ENCODE data around the gene ZBTB20. TPM values are rescaled to one million over a fixed set of nuclear protein-coding genes. Genes with fewer than 3 reads are reported as not detected.

The ZBTB20 gene
- total and polyA plus RNA-seq, 10 of the 15 experiments (the other 5 are each of a cell fraction or from before 2014, with no cell fraction given): 0.20 to 5.5 (median 2.2) TPM

DNA sequence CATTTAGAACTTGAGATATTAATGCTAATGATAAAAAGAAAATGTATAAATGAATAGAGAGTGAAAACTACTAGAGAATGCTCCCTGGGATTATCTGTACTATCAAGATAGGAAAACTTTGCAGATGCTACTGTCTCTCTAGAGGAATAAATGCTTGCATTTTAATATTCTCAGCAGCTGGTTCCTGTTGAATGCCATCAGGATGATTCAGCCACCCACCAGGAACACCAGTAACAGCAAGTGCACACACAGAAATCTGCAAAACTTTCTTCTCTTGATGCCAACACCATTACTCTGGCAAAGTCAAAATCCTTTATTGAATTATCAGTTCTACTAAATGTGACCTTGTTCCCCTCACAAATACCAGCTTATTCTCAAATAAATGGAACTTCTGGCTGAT is 704.8 kb downstream of the ZBTB20 start (continued):
- no peak for TF ChIP-seq RAD51 (IDR thresholded peaks at IDR 0.05)
- no peak for TF ChIP-seq BMI1 (IDR thresholded peaks at IDR 0.05; ENCODE audit: borderline replicate concordance)
- TF ChIP-seq CBFB (IDR thresholded peaks at IDR 0.05; ENCODE audit: low read depth): no peak
- no peak for TF ChIP-seq KDM1A (IDR thresholded peaks at IDR 0.05; ENCODE audit: borderline replicate concordance)
- TF ChIP-seq, protein P1, sequence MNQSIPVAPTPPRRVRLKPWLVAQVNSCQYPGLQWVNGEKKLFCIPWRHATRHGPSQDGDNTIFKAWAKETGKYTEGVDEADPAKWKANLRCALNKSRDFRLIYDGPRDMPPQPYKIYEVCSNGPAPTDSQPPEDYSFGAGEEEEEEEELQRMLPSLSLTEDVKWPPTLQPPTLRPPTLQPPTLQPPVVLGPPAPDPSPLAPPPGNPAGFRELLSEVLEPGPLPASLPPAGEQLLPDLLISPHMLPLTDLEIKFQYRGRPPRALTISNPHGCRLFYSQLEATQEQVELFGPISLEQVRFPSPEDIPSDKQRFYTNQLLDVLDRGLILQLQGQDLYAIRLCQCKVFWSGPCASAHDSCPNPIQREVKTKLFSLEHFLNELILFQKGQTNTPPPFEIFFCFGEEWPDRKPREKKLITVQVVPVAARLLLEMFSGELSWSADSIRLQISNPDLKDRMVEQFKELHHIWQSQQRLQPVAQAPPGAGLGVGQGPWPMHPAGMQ (IDR thresholded peaks at IDR 0.05; ENCODE audit: borderline replicate concordance): no peak
- no peak for TF ChIP-seq SUPT20H (IDR thresholded peaks at IDR 0.05; ENCODE audit: borderline replicate concordance, control insufficient read depth, low read depth, low read length)

DNA sequence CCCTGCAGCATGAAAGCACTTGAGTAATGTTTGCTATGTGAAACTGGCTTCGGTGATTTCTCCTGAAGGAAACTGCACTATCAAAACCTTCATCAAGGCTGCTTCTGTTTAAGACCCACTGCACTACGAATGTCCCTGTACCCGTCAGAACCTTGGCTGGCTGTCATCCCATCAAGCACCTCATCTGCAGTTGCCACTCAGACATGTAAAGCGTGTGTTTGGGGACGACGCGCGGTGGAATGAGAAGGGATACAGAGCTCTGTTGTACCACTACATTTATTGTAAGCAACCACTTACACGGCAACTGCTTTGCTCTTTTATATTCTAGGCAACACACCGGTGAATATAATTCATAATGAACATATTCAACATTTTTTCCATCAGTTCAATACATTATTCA is 705.7 kb downstream of the ZBTB20 start:
- ChIA-PET POLR2A (no interaction called here), CTCF (interaction anchor here (0.9 to 1.8 kb wide), 5 partner anchors 11 to 150 kb away, joined by 3 to 6 read pairs (median 3); no protein-coding TSS in a partner anchor), RAD21 (ENCODE audit: unreplicated experiment) (no interaction called here), SMC1A (ENCODE audit: uncharacterized antibody, unreplicated experiment) (no interaction called here)
- no peaks in the 10 kb centered on the region for H4K20me1 ChIP-seq (ENCODE audit: control insufficient read depth, insufficient read depth)
- FAIRE-seq (no peak), ATAC-seq (no peak), DNase-seq (ENCODE audit: low read depth, low spot score) (no peak)
- H2AFZ ChIP-seq (ENCODE audit: control insufficient read depth, low read depth, low read length): no peak overlapping the region
- intact Hi-C loops (cut with micrococcal nuclease; ENCODE audit: unreplicated experiment): no loop called here
- no peak overlapping the region for H3K27ac ChIP-seq (ENCODE audit: control insufficient read depth, insufficient read depth)
- H3K4me2 ChIP-seq (ENCODE audit: control insufficient read depth, insufficient read depth): peak overlapping the region; percentile 68
- H3K4me3 ChIP-seq: no peak overlapping the region; the same call in 1 of the 2 replicates
- no peak overlapping the region for H3K9ac ChIP-seq (ENCODE audit: control insufficient read depth, insufficient read depth, low read length)
- H3K27me3 ChIP-seq (replicated peaks in 1 of 2; ENCODE audit: control insufficient read depth in 2 of 2, insufficient read depth in 2 of 2, low read length in 1 of 2): no peaks in the 10 kb centered on the region
- H3K9me3 ChIP-seq (replicated peaks; ENCODE audit: control insufficient read depth, insufficient read depth, low read length): no peaks in the 10 kb centered on the region
- H3K4me1 ChIP-seq (ENCODE audit: control insufficient read depth, insufficient read depth, low read length): peaks cover 12% of the 10 kb centered on the region
- no TSS peak for BruUV-seq (replicated peaks)
- in situ Hi-C loops (cut with MboI): no loop called here
- peaks cover 39% of the 10 kb centered on the region for H3K79me2 ChIP-seq (ENCODE audit: control insufficient read depth, insufficient read depth, low read length)
- H3K36me3 ChIP-seq (ENCODE audit: control insufficient read depth in 2 of 2, insufficient read depth in 2 of 2, low read length in 1 of 2): no peaks in the 10 kb centered on the region
- WGBS (ENCODE audit: insufficient coverage, insufficient replicate concordance, low lambda C conversion rate, missing lambda C conversion rate): 85% methylated on average over 10 of the region's 10 CpGs
- TF ChIP-seq SPI1 (IDR thresholded peaks at IDR 0.05; ENCODE audit: borderline replicate concordance, insufficient read depth, low read depth, low read length) (no peak), EGR1 (IDR thresholded peaks at IDR 0.05; ENCODE audit: borderline replicate concordance in 1 of 2, low read depth in 2 of 2, low read length in 2 of 2) (no peak), GATAD2B (conservative IDR thresholded peaks at IDR 0.05; ENCODE audit: low read depth) (no peak), YY1 (IDR thresholded peaks at IDR 0.05; ENCODE audit: low read depth, low read length) (no peak), CBX3 (IDR thresholded peaks at IDR 0.05; ENCODE audit: borderline replicate concordance, low read depth) (no peak), PAX8 (IDR thresholded peaks at IDR 0.05) (no peak), EED (IDR thresholded peaks at IDR 0.05; ENCODE audit: low read depth) (no peak), SREBF2 (IDR thresholded peaks at IDR 0.05; ENCODE audit: low read length) (no peak), IKZF2 (IDR thresholded peaks at IDR 0.05) (no peak), ZNF24 (IDR thresholded peaks at IDR 0.05) (no peak)
- TF ChIP-seq, protein P2, sequence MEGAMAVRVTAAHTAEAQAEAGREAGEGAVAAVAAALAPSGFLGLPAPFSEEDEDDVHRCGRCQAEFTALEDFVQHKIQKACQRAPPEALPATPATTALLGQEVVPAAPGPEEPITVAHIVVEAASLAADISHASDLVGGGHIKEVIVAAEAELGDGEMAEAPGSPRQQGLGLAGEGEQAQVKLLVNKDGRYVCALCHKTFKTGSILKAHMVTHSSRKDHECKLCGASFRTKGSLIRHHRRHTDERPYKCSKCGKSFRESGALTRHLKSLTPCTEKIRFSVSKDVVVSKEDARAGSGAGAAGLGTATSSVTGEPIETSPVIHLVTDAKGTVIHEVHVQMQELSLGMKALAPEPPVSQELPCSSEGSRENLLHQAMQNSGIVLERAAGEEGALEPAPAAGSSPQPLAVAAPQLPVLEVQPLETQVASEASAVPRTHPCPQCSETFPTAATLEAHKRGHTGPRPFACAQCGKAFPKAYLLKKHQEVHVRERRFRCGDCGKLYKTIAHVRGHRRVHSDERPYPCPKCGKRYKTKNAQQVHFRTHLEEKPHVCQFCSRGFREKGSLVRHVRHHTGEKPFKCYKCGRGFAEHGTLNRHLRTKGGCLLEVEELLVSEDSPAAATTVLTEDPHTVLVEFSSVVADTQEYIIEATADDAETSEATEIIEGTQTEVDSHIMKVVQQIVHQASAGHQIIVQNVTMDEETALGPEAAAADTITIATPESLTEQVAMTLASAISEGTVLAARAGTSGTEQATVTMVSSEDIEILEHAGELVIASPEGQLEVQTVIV (IDR thresholded peaks at IDR 0.05; ENCODE audit: borderline replicate concordance, partially characterized antibody): no peak
- TF ChIP-seq, protein P3, sequence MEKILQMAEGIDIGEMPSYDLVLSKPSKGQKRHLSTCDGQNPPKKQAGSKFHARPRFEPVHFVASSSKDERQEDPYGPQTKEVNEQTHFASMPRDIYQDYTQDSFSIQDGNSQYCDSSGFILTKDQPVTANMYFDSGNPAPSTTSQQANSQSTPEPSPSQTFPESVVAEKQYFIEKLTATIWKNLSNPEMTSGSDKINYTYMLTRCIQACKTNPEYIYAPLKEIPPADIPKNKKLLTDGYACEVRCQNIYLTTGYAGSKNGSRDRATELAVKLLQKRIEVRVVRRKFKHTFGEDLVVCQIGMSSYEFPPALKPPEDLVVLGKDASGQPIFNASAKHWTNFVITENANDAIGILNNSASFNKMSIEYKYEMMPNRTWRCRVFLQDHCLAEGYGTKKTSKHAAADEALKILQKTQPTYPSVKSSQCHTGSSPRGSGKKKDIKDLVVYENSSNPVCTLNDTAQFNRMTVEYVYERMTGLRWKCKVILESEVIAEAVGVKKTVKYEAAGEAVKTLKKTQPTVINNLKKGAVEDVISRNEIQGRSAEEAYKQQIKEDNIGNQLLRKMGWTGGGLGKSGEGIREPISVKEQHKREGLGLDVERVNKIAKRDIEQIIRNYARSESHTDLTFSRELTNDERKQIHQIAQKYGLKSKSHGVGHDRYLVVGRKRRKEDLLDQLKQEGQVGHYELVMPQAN (conservative IDR thresholded peaks at IDR 0.05): no peak
